Fibroblast of skin of right quadriceps (primary cell): Measurements from ENCODE around the gene MYO7B.

ENCODE experiments used
- DNase-seq: peaks from one replicate; pipeline ENCODE4 v3.0.0-alpha.2; 2013

MYO7B gene

GRCh38 chr2:127652786-127653357 is 117.4 kb downstream of the MYO7B start:
- DNase-seq, result no peak

DNA sequence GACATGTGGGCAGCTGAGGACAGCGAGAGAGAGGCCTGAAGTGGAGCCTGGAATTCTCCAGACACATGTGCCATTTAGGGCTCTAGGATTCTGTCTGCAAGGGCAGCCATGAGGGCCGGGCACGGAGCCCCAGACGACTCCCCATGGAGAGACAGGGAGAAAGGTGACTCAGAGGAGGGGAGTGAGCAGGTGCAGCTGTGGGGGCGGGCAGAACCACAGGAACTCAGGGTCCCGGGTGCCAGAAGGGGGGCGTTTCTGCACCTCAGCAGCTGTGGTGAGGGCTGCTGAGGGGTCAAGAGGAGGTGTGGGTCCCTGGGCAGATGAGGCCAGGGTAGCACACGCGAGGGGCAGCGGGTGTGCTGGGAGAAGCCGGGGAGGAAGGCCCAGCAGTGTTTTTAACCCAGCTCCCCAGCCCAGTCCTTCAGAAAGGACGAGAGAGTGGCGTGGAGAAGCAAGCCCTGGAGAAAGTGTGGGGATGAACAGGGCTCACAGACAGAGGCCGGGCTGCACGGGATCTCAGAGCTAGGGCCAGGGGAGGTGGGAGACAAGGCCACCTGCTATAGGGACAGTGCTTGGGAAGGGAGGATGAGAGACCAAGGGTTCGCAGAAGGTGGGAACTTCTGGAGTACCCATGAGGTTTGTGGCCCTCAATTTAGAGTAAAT is 118.1 kb downstream of the MYO7B start:
- DNase-seq, result no peak

DNA sequence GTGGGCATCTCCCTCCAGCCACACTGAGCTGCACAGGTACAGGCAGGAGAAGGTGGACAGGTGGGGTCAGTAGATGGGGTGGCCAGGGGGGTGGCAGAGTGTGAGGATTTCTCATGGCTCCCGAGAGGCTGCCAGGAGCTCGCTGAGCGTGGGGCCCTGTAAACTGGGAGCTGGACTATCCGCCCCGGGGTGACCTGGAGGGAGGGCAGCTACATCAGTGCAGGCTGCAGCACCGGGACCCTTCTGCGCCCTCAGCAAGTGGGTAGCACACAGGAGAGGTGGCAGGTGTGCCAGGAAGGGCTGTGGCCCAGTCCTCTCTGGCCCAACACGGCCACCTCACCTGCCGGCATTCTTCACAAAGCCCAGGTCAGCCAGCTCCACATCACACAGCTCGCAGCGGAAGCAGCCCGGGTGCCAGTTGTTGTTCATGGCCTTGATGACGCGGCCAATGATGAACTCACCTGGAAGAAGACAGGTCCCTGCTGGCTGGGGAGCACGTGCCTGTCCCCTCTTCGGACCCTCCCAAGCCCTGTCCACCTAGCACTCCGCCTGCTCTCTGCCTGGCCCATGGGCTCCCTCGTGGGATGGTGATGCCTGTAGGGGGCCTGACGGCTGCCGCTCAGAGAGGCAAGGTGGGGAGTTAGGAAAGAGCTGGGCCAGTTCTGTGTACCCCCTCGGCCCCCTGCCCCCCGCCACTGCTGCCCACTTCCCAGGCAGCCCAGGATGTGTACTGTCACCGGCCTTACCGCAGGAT is 118.8 kb downstream of the MYO7B start:
- DNase-seq, result no peak

- DNase-seq, result no peak
These were observed 119.3 kb downstream of the MYO7B start for GRCh38 chr2:127654838-127655175.

DNA sequence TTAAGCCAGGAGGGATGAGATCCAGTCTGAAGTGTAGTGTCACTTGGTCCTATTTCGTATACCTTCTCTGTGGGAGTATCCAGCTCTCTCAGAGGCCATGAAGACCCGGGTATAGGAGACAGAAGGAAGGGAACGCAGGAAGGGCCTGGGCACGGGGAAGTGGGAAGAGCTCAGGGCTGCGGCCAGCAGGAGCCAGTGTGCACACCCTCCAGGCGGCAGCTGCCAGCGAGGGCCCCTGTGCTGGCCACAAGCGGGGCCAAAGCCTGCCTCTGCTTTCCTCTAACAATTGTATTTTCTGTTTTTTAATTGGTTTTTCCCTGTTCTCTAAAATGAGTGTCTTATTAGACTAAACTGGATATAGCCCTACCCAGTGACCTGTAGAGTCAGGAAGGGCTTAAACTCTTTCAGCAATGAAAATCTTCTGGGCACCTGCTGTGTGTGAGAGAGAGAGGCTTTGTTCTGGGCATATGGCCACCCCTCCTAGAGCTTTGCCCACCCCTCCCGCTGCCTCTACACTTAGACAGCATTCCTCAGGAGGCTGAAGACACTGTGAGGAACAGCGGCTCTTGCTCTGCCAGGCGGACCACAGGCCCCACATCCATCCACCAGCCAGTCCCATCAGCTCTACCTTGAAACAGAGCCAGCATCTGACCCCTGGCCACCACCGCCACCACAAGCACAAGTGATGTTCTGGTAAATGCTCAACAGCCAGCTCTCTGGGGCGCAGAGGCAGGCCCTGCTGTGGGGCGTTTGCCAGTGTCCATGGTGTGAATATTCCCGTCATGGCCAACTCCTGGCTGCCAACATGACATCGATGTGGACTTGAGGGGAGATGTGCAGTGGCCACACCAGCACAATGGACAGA is 120.0 kb downstream of the MYO7B start:
- DNase-seq, result no peak

DNA sequence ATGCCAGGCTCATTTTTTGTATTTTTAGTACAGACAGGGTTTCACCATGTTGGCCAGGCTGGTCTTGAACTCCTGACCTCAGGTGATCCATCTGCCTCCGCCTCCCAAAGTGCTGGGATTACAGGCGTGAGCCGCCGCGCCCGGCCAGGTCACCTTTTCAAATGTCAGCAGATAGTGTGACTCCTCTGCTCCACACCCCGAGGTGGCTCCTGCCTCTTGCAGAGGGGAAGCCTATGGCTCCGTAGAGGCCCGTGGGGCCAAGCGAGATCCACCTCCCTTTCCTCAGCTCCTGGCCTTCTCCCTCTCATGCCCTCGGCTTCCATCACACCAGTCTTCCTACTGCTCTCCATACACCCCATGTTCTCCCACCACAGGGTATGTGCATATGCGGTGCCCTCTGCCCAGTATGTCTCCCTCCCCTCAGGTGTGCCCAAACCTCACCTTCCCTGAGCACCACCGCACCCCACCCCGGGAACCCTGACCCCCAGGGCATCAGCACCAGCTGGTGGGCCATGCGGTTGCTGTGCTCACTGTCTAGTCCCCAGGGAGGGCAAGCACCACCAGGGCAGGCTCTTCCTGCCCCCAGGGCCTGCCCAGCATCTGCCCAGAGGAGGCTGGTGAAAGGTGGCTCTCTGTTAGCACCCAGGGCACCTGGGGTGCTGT is 121.2 kb downstream of the MYO7B start:
- DNase-seq, result no peak

GRCh38 chr2:127657232-127657595 is 121.7 kb downstream of the MYO7B start:
- no peak for DNase-seq

GRCh38 chr2:127658146-127658545 is 122.7 kb downstream of the MYO7B start:
- no peak for DNase-seq

GRCh38 chr2:127658641-127659407 is 123.3 kb downstream of the MYO7B start:
- DNase-seq, result no peak

- DNase-seq, result no peak
These were observed 124.2 kb downstream of the MYO7B start for GRCh38 chr2:127659408-127660290.

GRCh38 chr2:127660291-127660578 is 124.8 kb downstream of the MYO7B start:
- no peak for DNase-seq

- no peak for DNase-seq
These were observed 125.7 kb downstream of the MYO7B start for GRCh38 chr2:127661072-127661649.

GRCh38 chr2:127661949-127662510 is 126.5 kb downstream of the MYO7B start:
- DNase-seq, result no peak

- DNase-seq, result no peak
These were observed 127.6 kb downstream of the MYO7B start for GRCh38 chr2:127662937-127663565.

- no peak for DNase-seq
These were observed 128.1 kb downstream of the MYO7B start for GRCh38 chr2:127663566-127664064.

GRCh38 chr2:127664065-127664894 is 128.8 kb downstream of the MYO7B start:
- DNase-seq, result no peak

GRCh38 chr2:127664895-127665225 is 129.4 kb downstream of the MYO7B start:
- no peak for DNase-seq

GRCh38 chr2:127665267-127665893 is 129.9 kb downstream of the MYO7B start:
- DNase-seq, result no peak

DNA sequence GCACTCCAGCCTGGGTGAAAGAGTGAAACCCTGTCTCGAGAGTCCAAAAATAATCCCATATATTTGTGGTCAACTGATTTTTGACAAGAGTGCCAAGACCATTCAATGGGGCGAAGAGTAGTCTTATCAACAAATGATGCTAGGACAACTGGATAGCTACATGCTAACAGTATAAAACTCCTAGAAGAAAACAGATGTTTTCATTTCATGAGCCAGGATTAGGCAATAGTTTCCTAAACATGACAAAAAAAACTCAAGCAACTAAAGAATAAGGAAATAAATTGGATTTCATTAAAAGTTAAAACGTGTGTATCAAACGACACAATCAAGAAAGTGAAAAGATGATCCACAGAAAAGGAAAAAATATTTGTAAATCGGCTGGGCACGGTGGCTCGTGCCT is 133.6 kb downstream of the MYO7B start:
- no peak for DNase-seq
